Heart right ventricle (tissue), 16 donors: ENCODE results near the gene ZSCAN5C. TPM values are rescaled to one million over a fixed set of nuclear protein-coding genes. Genes with fewer than 3 reads are reported as not detected.

Experiments
- ATAC-seq, 8 donors: fragments of 200-7000 bp; cut with Tn5 transposase; one replicate each; pipeline ENCODE4 v1.9.1; 2020; ENCODE audit warnings: mild to moderate bottlenecking in 8 of 8, moderate library complexity in 8 of 8, moderate number of reproducible peaks in 1 of 8
- DNase-seq, 2 donors: peaks; one replicate each; pipeline ENCODE4 v3.0.0-alpha.2; 2020
- H3K27ac ChIP-seq, 10 donors: fragments of 200-600 bp; sonication (generic) in 2 of 10; one replicate each; pipeline versions ENCODE4 v1.5.0 to v1.8.0; 2020 to 2022; ENCODE audit warnings: mild to moderate bottlenecking in 3 of 10
- H3K27me3 ChIP-seq, 7 donors: fragments of 200-600 bp; one replicate each; pipeline ENCODE4 v1.8.0; 2021 to 2022; ENCODE audit warnings: mild to moderate bottlenecking in 2 of 7
- H3K36me3 ChIP-seq, 9 donors: fragments of 200-600 bp; sonication (generic) in 1 of 9; one replicate each; pipeline versions ENCODE4 v1.5.0 to v1.8.0; 2020 to 2022; ENCODE audit warnings: mild to moderate bottlenecking in 2 of 9
- H3K4me1 ChIP-seq, 9 donors: fragments of 200-600 bp; sonication (generic) in 1 of 9; one replicate each; pipeline versions ENCODE4 v1.5.0 to v1.8.0; 2020 to 2022; ENCODE audit warnings: mild to moderate bottlenecking in 4 of 9
- H3K4me3 ChIP-seq, 10 donors: fragments of 200-600 bp; sonication (generic) in 2 of 10; one replicate each; pipeline versions ENCODE4 v1.5.0 to v1.8.0; 2020 to 2022; ENCODE audit warnings: mild to moderate bottlenecking in 7 of 10, moderate library complexity in 2 of 10
- H3K9me3 ChIP-seq, 11 donors: fragments of 200-600 bp in 10 of 11; sonication (generic) in 2 of 11; one replicate each; pipeline versions ENCODE4 v1.5.0 to v1.8.0; 2013 to 2022; ENCODE audit warnings: mild to moderate bottlenecking in 2 of 11, control low read depth in 1 of 11, moderate library complexity in 1 of 11
- WGBS, 2 donors: extraction: QIAGEN DNeasy Blood & Tissue Kit; methylation state at CpG; one replicate each; pipeline ENCODE4 v1.1.7; 2013; ENCODE audit warnings: inconsistent platforms in 1 of 2; 5-methylcytosine and 5-hydroxymethylcytosine counted together
- intact Hi-C, 10 donors: fragments of 100-400 bp; cut with DNase I; formaldehyde crosslinking; loops; one replicate each; pipeline versions ENCODE4 v1.11.1 to v1.14.2; 2022
- polyA plus RNA-seq, 2 donors: library from polyadenylated mRNA; stranded (reverse); fragments of 200-250 nt; gene quantifications; one replicate each; pipeline ENCODE4 v1.2.3, GENCODE V29; 2013
- total RNA-seq, 10 donors: library from RNA; stranded (reverse); fragmentation: NEBNext Ultra II Directional in 3 of 10; extraction: Animal tissue kit (Norgen Biotek cat#: 25700) in 3 of 10; gene quantifications; one replicate each; pipeline versions ENCODE4 v1.2.1 to v1.2.4, GENCODE V29; 2021 to 2023
- TF ChIP-seq, protein P1 (sequence below), 9 donors: fragments of 200-600 bp; sonication (generic) in 2 of 9; IDR thresholded peaks; one replicate each; pipeline versions ENCODE4 v1.5.0 to v1.8.0; 2021 to 2022; ENCODE audit warnings: antibody characterized with exemption in 9 of 9, mild to moderate bottlenecking in 5 of 9, moderate library complexity in 1 of 9
- donor health status: Arrhythmogenic right ventricular cardiomyopathy.
- donor health status: ischemic (EF 13 %, LVEDD 7.1; RV severe dilation, severe dysfunction).
- donor health status: healthy with polysubstance abuse.
- donor health status: DM: no; HTN: yes; CAD: no.
- donor health status: DM: no; HTN: no; CAD: no.
- donor health status: ischemic (EF 25% LVEDD 6.9; RV normal size, moderate dysfunction).
- donor health status: ischemic (EF 25% LVEDD 5.7; RV mildly dilated, moderate dysfunction).
- donor health status: healthy.
- donor health status: DM: yes; HTN: yes; CAD: no.
- donor health status: Ischemic cardiomyopathy.
- donor health status: ischemic (EF 35%, LVEDD 5.7; RV mildly dilated, moderate dysfunction).
- donor health status: nonischemic (EF 11% LVEDD 7.7; RV severe dilation, severe dysfunction).
- donor health status: DM: yes; HTN: yes; CAD: no.
- donor health status: PGD.
- donor health status: ischemic (EF 29% LVEDD 5.4; RV normal size, mild dysfunction).
- donor health status: nonischemic (EF 23%, LVEDD 6.1; RV moderate dilation, normal function).

ZSCAN5C gene
- total and polyA plus RNA-seq, 12 donors, result not detected

DNA sequence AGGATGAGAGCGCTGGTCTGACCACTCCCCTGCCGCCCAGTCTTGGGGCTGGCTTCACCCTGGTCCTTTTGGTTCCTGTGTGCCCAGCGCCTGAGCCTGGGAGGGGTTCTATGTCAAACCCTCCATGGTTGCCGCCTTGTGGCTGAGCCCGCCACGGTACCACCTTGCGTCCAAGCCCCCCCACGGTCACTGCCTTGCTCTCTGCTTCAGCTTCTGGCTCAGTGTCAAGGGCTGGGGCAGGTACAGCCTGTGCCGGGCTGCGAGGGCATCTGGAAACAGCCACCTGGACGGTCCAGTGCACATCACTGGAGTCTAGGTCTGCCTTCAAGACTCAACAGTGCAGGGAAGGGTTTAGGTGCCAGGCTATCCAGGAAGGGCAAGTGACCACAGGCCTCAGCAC, 40.5 kb upstream of the ZSCAN5C start:
- intact Hi-C loops, result loop anchor here in 1 of 10 donors (5.0 kb wide), 1 partner anchor 69 kb away; no protein-coding TSS in a partner anchor
- WGBS, 2 donors, result 95 to 97% methylated on average over 11 of the region's 11 CpGs
- ATAC-seq, result no peak

DNA sequence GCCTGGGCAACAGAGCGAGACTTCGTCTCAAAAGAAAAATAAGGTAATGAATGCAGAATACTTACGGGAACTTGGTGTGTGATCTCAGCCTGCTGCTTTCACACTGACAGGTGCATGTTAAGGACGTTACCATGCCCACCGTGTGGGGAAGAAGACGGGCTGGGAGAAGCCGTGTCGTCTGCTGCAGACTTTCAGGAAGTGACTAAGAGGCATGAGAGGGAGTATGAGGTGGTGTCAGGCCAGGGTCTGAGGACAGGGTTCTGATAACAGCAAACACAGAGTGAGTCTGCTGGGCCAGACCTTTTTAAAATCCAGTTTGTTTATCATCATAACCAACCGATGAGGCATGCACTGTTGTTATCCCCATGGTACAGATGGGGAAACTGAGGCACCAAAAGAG, 39.8 kb upstream of the ZSCAN5C start:
- Histone ChIP-seq H3K4me3 (no peak overlapping the region), H3K27me3 (no peaks in the 10 kb centered on the region), H3K27ac (no peak overlapping the region), H3K36me3 (peaks cover 0 to 45% (median 8%) of the 10 kb centered on the region in 9 donors), H3K4me1 (peaks cover 0 to 3% (median 0%) of the 10 kb centered on the region in 9 donors), H3K9me3 (no peaks in the 10 kb centered on the region)
- ATAC-seq (no peak), DNase-seq (no peak)
- intact Hi-C loops, result loop anchor here in 1 of 10 donors (5.0 kb wide), 1 partner anchor 70 kb away; no protein-coding TSS in a partner anchor
- WGBS, 2 donors, result 54 to 55% methylated on average over 9 of the region's 9 CpGs
- TF ChIP-seq, protein P1, sequence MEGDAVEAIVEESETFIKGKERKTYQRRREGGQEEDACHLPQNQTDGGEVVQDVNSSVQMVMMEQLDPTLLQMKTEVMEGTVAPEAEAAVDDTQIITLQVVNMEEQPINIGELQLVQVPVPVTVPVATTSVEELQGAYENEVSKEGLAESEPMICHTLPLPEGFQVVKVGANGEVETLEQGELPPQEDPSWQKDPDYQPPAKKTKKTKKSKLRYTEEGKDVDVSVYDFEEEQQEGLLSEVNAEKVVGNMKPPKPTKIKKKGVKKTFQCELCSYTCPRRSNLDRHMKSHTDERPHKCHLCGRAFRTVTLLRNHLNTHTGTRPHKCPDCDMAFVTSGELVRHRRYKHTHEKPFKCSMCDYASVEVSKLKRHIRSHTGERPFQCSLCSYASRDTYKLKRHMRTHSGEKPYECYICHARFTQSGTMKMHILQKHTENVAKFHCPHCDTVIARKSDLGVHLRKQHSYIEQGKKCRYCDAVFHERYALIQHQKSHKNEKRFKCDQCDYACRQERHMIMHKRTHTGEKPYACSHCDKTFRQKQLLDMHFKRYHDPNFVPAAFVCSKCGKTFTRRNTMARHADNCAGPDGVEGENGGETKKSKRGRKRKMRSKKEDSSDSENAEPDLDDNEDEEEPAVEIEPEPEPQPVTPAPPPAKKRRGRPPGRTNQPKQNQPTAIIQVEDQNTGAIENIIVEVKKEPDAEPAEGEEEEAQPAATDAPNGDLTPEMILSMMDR (IDR thresholded peaks at IDR 0.05), result no peak

More for the DNA sequence above, 40.5 kb upstream of the ZSCAN5C start:
- no peak overlapping the region for H3K4me3 ChIP-seq
- no peaks in the 10 kb centered on the region for H3K27me3 ChIP-seq
- no peak overlapping the region for H3K27ac ChIP-seq
- TF ChIP-seq, protein P1 (IDR thresholded peaks at IDR 0.05), result no peak
- peaks cover 0 to 50% (median 8%) of the 10 kb centered on the region in 9 donors for H3K36me3 ChIP-seq
- no peak for DNase-seq
- H3K4me1 ChIP-seq, result peaks cover 0 to 10% (median 0%) of the 10 kb centered on the region in 9 donors
- H3K9me3 ChIP-seq, result no peaks in the 10 kb centered on the region

DNA sequence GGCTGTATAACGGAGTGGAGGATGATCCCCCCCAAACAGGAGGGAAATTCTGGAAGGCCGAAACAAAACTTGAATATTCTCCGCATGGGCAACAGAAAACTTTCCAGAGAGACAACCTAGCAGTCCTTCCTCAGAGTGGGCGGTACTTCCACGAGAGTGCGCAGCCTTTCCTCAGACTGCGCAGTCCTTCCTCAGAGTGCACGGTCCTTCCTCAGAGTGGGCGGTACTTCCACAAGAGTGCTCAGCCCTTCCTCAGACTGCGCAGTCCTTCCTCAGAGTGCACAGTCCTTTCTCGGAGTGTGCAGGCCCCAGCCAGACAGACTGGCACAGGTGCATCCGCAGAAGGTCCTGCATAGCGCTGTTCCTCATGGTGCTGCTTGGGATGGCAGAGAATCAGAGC, 39.0 kb upstream of the ZSCAN5C start:
- no peaks in the 10 kb centered on the region for H3K9me3 ChIP-seq
- no peak for DNase-seq
- no peak overlapping the region for H3K27ac ChIP-seq
- ATAC-seq, result no peak
- H3K4me3 ChIP-seq, result no peak overlapping the region
- no peaks in the 10 kb centered on the region for H3K4me1 ChIP-seq
- H3K36me3 ChIP-seq, result peaks cover 0 to 38% (median 8%) of the 10 kb centered on the region in 9 donors
- WGBS, 2 donors, result 88 to 92% methylated on average over 13 of the region's 13 CpGs
- intact Hi-C loops, result loop anchor here in 1 of 10 donors (5.0 kb wide), 1 partner anchor 71 kb away; no protein-coding TSS in a partner anchor
- no peaks in the 10 kb centered on the region for H3K27me3 ChIP-seq
- TF ChIP-seq, protein P1 (IDR thresholded peaks at IDR 0.05), result no peak

DNA sequence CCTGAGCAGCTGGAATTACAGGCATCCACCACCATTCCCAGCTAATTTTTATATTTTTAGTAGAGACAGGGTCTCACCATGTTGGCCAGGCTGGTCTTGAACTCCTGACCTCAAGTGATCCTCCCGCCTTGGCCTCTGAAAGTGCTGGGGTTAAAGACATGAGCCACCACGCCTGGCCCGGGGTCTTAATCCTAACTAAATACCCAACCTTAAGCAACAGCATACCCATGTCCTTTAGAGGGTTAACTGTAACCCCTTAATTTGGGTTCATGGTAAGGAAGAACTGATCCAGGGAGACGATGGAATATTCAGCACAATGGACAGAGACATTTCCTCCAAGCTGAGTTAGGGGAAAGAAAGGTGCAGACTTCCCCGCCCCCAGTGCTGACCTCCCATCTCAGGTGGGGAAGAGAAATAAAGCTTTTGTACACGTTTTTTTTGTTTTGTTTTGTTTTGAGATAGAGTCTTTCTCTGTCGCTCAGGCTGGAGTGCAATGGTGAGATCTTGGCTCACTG, 35.0 kb upstream of the ZSCAN5C start:
- Histone ChIP-seq H3K27me3 (no peaks in the 10 kb centered on the region), H3K36me3 (peaks cover 0 to under 1% (median 0%) of the 10 kb centered on the region in 9 donors), H3K4me3 (no peak overlapping the region), H3K27ac (no peak overlapping the region), H3K4me1 (peaks cover 0 to 9% (median 4%) of the 10 kb centered on the region in 9 donors), H3K9me3 (no peaks in the 10 kb centered on the region)
- no peak for DNase-seq
- intact Hi-C loops, result no loop called here
- 32 to 42% methylated on average over 7 of the region's 7 CpGs for WGBS, 2 donors
- TF ChIP-seq, protein P1 (IDR thresholded peaks at IDR 0.05), result no peak
- ATAC-seq, result no peak
